ENCODE data around the gene CCK.

The CCK gene

GRCh38 chr3:42300778-42301177 is 34.8 kb upstream of the CCK start:
- no peak for TF ChIP-seq CTCF (IDR thresholded peaks at IDR 0.05; ENCODE audit: control insufficient read depth, insufficient read depth, low read depth, low read length, missing control alignments)
- DNase-seq (ENCODE audit: low read depth), result no peak
- no peak overlapping the region for H3K4me3 ChIP-seq (ENCODE audit: control insufficient read depth, low read depth, low read length)

- no peak for TF ChIP-seq CTCF (IDR thresholded peaks at IDR 0.05; ENCODE audit: control insufficient read depth, insufficient read depth, low read depth, low read length, missing control alignments)
- H3K4me3 ChIP-seq (ENCODE audit: control insufficient read depth, low read depth, low read length), result no peak overlapping the region
- no peak for DNase-seq (ENCODE audit: low read depth)
These were observed 34.0 kb upstream of the CCK start for GRCh38 chr3:42300013-42300412.

GRCh38 chr3:42298259-42298658 is 32.3 kb upstream of the CCK start:
- DNase-seq (ENCODE audit: low read depth), result no peak
- H3K4me3 ChIP-seq (ENCODE audit: control insufficient read depth, low read depth, low read length), result no peak overlapping the region
- no peak for TF ChIP-seq CTCF (IDR thresholded peaks at IDR 0.05; ENCODE audit: control insufficient read depth, insufficient read depth, low read depth, low read length, missing control alignments)

GRCh38 chr3:42292009-42292408 is 26.0 kb upstream of the CCK start:
- H3K4me3 ChIP-seq (ENCODE audit: control insufficient read depth, low read depth, low read length), result no peak overlapping the region
- no peak for TF ChIP-seq CTCF (IDR thresholded peaks at IDR 0.05; ENCODE audit: control insufficient read depth, insufficient read depth, low read depth, low read length, missing control alignments)
- no peak for DNase-seq (ENCODE audit: low read depth)

- DNase-seq (ENCODE audit: low read depth), result no peak
- no peak for TF ChIP-seq CTCF (IDR thresholded peaks at IDR 0.05; ENCODE audit: control insufficient read depth, insufficient read depth, low read depth, low read length, missing control alignments)
- no peak overlapping the region for H3K4me3 ChIP-seq (ENCODE audit: control insufficient read depth, low read depth, low read length)
These were observed 25.2 kb upstream of the CCK start for GRCh38 chr3:42290966-42291714.

GRCh38 chr3:42289026-42289425 is 23.0 kb upstream of the CCK start:
- TF ChIP-seq CTCF (IDR thresholded peaks at IDR 0.05; ENCODE audit: control insufficient read depth, insufficient read depth, low read depth, low read length, missing control alignments), result no peak
- no peak overlapping the region for H3K4me3 ChIP-seq (ENCODE audit: control insufficient read depth, low read depth, low read length)
- DNase-seq (ENCODE audit: low read depth), result no peak
